Urinary bladder (tissue), 4 donors: ENCODE measurements around the gene RANBP3. TPM values are rescaled to one million over a fixed set of nuclear protein-coding genes. Genes with fewer than 3 reads are reported as not detected.
"Not testable (repeated sequence)": the region's sequence is repeated elsewhere in the genome, so short reads cannot be mapped to it uniquely, and the experiment has no call there.

ENCODE experiments used
- DNase-seq: peaks from one replicate; pipeline ENCODE4 v3.0.0-alpha.2; 2015; ENCODE audit errors: extremely low spot score
- H3K27ac ChIP-seq: one replicate; pipeline ENCODE4 v1.5.1; 2013; ENCODE audit warnings: low read depth, mild to moderate bottlenecking, moderate library complexity
- H3K36me3 ChIP-seq: one replicate; pipeline ENCODE4 v1.6.1; 2013; ENCODE audit warnings: mild to moderate bottlenecking, moderate library complexity; ENCODE audit not compliant: insufficient read depth
- H3K4me1 ChIP-seq: one replicate; pipeline ENCODE4 v1.6.1; 2013; ENCODE audit warnings: mild to moderate bottlenecking, moderate library complexity; ENCODE audit not compliant: insufficient read depth
- H3K4me3 ChIP-seq: one replicate; pipeline ENCODE4 v1.5.1; 2013; ENCODE audit warnings: low read depth, low read length
- WGBS: extraction: QIAGEN DNeasy Blood & Tissue Kit; methylation state at CpG from one replicate; pipeline ENCODE4 v1.1.7; 2013; 5-methylcytosine and 5-hydroxymethylcytosine counted together
- polyA plus RNA-seq: library from polyadenylated mRNA; stranded (reverse); fragments of 200-250 nt; gene quantifications from one replicate; pipeline ENCODE4 v1.2.3, GENCODE V29; 2013
- total RNA-seq: library from RNA; depleted of rRNA; stranded (reverse); fragments of >200 nt; gene quantifications from one replicate; pipeline ENCODE4 v1.2.3, GENCODE V29; 2014
- donor health status: healthy with polysubstance abuse.
- donor health status: healthy.

The RANBP3 gene
- total and polyA plus RNA-seq, 2 donors = 44.2 to 106 TPM

DNA sequence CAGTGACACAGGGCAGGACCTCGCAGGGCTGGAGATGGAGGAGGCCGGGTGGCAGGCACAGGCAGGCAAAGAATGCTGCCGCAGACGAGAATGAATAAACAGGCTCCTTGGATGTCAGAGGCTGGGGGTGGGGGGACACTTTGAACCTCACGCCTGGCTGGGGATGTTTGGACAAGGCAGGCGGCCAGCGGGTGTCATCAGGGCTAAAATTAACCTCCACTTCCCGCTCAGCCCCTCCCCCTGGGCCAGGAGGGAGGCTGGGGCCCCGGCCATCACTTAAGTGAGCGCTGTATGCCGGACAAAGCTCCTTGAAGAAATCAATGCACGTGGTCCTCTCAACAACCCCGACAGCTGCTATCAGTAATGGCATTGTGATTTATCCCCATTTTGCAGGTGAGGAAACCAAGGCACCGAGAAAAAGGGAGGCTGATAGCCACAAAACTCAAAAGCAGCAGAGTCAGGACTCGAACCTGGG, 97.3 kb downstream of the RANBP3 start:
- no peak overlapping the region for H3K4me3 ChIP-seq
- no peak for DNase-seq
- 8% methylated on average over 15 of the region's 15 CpGs for WGBS
- H3K4me1 ChIP-seq = no peaks in the 10 kb centered on the region
- H3K36me3 ChIP-seq = no peaks in the 10 kb centered on the region
- no peak overlapping the region for H3K27ac ChIP-seq

DNA sequence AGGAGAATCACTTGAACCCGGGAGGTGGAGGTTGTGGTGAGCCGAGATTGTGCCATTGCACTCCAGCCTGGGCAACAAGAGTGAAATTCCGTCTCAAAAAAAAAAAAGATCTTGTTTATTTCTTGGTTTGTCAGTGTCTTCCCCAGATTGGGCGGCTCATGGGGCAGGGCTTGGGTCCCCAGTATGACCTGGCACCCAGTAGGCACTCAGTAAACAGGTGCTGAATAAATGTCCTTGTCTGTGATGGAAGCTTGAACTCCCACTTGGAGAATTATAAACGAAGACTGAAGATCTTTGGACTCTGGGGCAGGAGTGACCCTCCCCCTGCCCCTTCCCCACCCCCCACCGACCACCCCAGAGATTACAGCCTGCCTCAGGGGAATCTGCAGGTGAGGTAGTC, 97.7 kb downstream of the RANBP3 start:
- 30% methylated on average over 6 of the region's 6 CpGs for WGBS
- no peak overlapping the region for H3K27ac ChIP-seq
- H3K36me3 ChIP-seq = no peaks in the 10 kb centered on the region
- no peaks in the 10 kb centered on the region for H3K4me1 ChIP-seq
- DNase-seq = no peak
- H3K4me3 ChIP-seq = no peak overlapping the region

DNA sequence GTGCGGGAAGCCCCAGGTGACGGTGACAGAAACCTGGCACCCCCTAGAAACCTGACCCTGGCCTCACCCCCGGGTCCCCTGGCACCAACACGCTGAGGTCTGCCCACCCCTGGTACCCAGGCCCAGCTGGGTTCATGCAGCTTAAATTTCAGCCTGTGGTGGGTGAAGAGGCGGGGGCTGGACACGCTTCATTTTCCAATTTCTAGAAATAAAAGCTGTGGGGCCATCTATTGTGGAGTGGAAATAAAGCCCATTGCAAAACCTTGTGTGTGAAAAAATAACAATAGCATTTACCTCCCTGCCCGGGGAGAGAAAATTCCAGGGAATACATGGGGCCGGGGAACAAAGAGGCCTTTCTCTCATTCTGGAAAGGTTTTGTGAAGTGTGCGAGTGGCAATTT, 100.1 kb downstream of the RANBP3 start:
- Histone ChIP-seq H3K27ac (no peak overlapping the region), H3K4me1 (no peaks in the 10 kb centered on the region), H3K4me3 (no peak overlapping the region), H3K36me3 (no peaks in the 10 kb centered on the region)
- no peak for DNase-seq
- 76% methylated on average over 9 of the region's 9 CpGs for WGBS

- DNase-seq = no peak
- Histone ChIP-seq H3K27ac (no peak overlapping the region), H3K36me3 (no peaks in the 10 kb centered on the region), H3K4me3 (no peak overlapping the region), H3K4me1 (no peaks in the 10 kb centered on the region)
- WGBS = 86% methylated on average over 8 of the region's 8 CpGs
Measured at GRCh38 chr19:5877427-5877826, 100.5 kb downstream of the RANBP3 start.

- not testable (repeated sequence) for H3K4me1 ChIP-seq, H3K36me3 ChIP-seq, H3K27ac ChIP-seq, H3K4me3 ChIP-seq, DNase-seq
- 81% methylated on average over 7 of the region's 7 CpGs for WGBS
Measured at GRCh38 chr19:5874496-5874895, 103.4 kb downstream of the RANBP3 start.

DNA sequence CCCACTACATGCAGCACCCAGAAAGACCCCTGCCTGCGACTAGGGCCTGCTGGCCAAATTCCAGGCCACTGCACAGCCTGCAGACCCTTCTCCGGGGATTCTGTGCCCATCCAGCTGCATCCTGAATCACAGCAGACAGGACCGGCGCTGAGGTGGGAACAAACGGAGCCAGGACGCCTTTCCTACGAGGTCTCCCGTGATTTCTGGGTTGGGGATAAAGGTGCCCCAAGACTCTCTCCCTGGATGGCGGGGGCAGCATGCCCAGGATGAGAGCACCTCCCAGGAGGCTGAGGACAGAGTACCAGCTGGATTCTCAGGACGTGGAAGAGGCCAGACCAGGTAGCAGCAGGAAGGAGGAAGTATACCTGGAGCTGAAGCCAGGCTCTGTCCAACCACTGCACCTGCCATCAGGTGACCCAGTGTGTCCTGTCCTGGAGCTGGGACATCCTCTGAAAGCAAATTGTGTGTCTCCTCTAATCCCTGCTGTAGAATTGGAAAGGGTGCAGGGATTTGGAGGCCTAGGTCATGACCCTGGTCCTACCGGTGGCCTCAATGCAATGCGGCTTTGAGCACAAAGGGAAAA, 104.2 kb downstream of the RANBP3 start:
- Histone ChIP-seq H3K4me1 (no peaks in the 10 kb centered on the region), H3K27ac (no peak overlapping the region), H3K4me3 (no peak overlapping the region), H3K36me3 (no peaks in the 10 kb centered on the region)
- DNase-seq = no peak
- 90% methylated on average over 12 of the region's 12 CpGs for WGBS

DNA sequence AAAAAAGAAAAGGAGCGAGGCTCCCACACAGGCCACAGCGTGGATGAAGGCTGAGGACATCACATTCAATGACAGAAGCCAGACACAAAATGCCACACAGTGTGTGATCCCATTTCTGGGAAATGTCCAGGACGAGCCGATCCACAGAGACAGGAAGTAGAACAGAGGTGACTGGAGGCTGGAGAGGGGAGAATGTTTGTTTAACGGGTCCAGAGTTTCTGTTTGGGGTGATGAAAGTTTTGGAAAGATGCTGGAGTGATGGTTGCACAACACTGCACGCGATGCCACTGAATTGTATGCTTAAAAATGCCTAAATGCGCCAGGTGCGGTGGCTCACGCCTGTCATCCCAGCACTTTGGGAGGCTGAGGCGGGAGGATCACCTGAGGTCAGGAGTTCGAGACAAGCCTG, 107.0 kb downstream of the RANBP3 start:
- Histone ChIP-seq H3K4me1 (no peaks in the 10 kb centered on the region), H3K36me3 (no peaks in the 10 kb centered on the region), H3K27ac (no peak overlapping the region), H3K4me3 (no peak overlapping the region)
- 63% methylated on average over 12 of the region's 12 CpGs for WGBS
- DNase-seq = no peak

DNA sequence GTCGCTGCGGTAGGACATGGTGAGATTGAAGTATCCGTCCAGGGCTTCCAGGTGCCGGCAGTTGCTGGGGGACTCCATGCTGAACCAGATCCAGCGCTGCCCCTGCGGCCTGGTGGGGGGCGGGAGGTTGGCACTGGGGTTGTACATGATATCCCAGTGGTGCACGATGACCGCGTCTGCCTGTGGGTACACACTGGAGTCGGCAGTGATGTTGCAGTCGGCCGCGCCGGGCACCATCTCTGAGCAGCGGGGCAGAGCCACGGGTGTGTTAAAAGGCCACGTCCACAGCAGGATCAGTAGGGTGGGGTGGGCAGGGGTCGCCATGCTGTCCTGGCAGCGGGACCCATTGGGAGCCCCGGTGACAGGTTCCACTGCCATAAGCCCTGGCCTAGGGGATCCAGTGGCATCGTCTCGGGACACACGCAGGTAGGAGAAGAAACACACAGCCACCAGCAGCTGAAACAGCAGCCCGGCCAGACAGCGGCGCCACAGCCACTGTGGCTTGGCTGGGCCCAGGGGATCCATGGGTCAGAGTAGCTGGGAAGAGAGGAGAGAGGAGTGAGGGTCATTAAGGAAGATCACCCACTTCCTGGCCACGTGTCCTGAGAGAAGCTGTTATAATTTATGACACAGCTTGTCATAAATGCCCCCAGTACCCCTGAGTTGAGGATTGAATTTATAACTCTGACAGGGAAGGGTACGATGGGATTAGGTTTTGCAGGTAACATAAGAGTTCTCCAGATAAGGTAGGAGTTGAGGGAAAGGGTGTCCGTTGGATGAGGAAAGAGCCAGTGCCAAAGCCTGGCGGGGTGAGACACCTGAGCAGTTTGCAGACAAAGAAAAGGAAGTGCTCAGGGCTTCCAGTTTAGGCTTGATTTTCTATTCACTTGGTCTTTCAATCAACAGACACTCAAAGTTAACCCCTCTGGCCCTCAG, 110.5 kb downstream of the RANBP3 start:
- WGBS = 86% methylated on average over 31 of the region's 31 CpGs
- H3K27ac ChIP-seq = no peak overlapping the region
- H3K4me1 ChIP-seq = no peaks in the 10 kb centered on the region
- no peak for DNase-seq
- H3K36me3 ChIP-seq = no peaks in the 10 kb centered on the region
- no peak overlapping the region for H3K4me3 ChIP-seq

Other genes starting within 250 kb of the RANBP3 start
- gene PRR22, start 193.4 kb downstream of the RANBP3 start, total RNA-seq = 0.48 TPM
- gene PRR22, start 193.4 kb downstream of the RANBP3 start, polyA plus RNA-seq = 2.3 TPM
- 9.6 TPM for gene DUS3L, start 187.0 kb downstream of the RANBP3 start, total RNA-seq
- gene DUS3L, start 187.0 kb downstream of the RANBP3 start, polyA plus RNA-seq = 32.8 TPM
- 2.5 TPM for gene NRTN, start 173.1 kb downstream of the RANBP3 start, total RNA-seq
- 9.8 TPM for gene NRTN, start 173.1 kb downstream of the RANBP3 start, polyA plus RNA-seq
- not detected for gene FUT6, start 138.4 kb downstream of the RANBP3 start, total RNA-seq
- 0.03 TPM for gene FUT6, start 138.4 kb downstream of the RANBP3 start, polyA plus RNA-seq
- gene FUT3, start 126.7 kb downstream of the RANBP3 start, total RNA-seq = 0.63 TPM
- 0.29 TPM for gene FUT3, start 126.7 kb downstream of the RANBP3 start, polyA plus RNA-seq
- gene FUT5, start 107.6 kb downstream of the RANBP3 start, total RNA-seq = not detected
- gene FUT5, start 107.6 kb downstream of the RANBP3 start, polyA plus RNA-seq = not detected
- gene NDUFA11, start 74.3 kb downstream of the RANBP3 start, total RNA-seq = 114 TPM
- gene NDUFA11, start 74.3 kb downstream of the RANBP3 start, polyA plus RNA-seq = 520 TPM
- 10.7 TPM for gene VMAC, start 73.3 kb downstream of the RANBP3 start, total RNA-seq
- gene VMAC, start 73.3 kb downstream of the RANBP3 start, polyA plus RNA-seq = 6.5 TPM
- 26.5 TPM for gene CAPS, start 63.9 kb downstream of the RANBP3 start, total RNA-seq
- 41.9 TPM for gene CAPS, start 63.9 kb downstream of the RANBP3 start, polyA plus RNA-seq
- gene RFX2, start 132.4 kb upstream of the RANBP3 start, total RNA-seq = 13.4 TPM
- 12.8 TPM for gene RFX2, start 132.4 kb upstream of the RANBP3 start, polyA plus RNA-seq
- not detected for gene ACSBG2, start 157.5 kb upstream of the RANBP3 start, total RNA-seq
- gene ACSBG2, start 157.5 kb upstream of the RANBP3 start, polyA plus RNA-seq = not detected